Measurements from ENCODE around the gene UNC13B.

The UNC13B gene

GRCh38 chr9:35335164-35335563 is 173.4 kb downstream of the UNC13B start:
- no peak for DNase-seq (ENCODE audit: low spot score)

- no peak for DNase-seq (ENCODE audit: low spot score)
Observed at GRCh38 chr9:35338086-35338485, 176.3 kb downstream of the UNC13B start.

GRCh38 chr9:35338561-35339274 is 176.9 kb downstream of the UNC13B start:
- DNase-seq (ENCODE audit: low spot score) = no peak

- DNase-seq (ENCODE audit: low spot score) = no peak
Observed at GRCh38 chr9:35340046-35340445, 178.2 kb downstream of the UNC13B start.

GRCh38 chr9:35341021-35341420 is 179.2 kb downstream of the UNC13B start:
- no peak for DNase-seq (ENCODE audit: low spot score)

- DNase-seq (ENCODE audit: low spot score) = no peak
Observed at GRCh38 chr9:35341585-35341984, 179.8 kb downstream of the UNC13B start.

- no peak for DNase-seq (ENCODE audit: low spot score)
Observed at GRCh38 chr9:35342221-35342958, 180.6 kb downstream of the UNC13B start.

- no peak for DNase-seq (ENCODE audit: low spot score)
Observed at GRCh38 chr9:35348109-35348508, 186.3 kb downstream of the UNC13B start.

- DNase-seq (ENCODE audit: low spot score) = no peak
Observed at GRCh38 chr9:35349287-35349990, 187.6 kb downstream of the UNC13B start.

- peak; percentile 38 for DNase-seq (ENCODE audit: low spot score)
Observed at GRCh38 chr9:35350212-35350611, 188.4 kb downstream of the UNC13B start.

GRCh38 chr9:35350827-35351549 is 189.2 kb downstream of the UNC13B start:
- no peak for DNase-seq (ENCODE audit: low spot score)

GRCh38 chr9:35353731-35354365 is 192.0 kb downstream of the UNC13B start:
- DNase-seq (ENCODE audit: low spot score) = no peak

- no peak for DNase-seq (ENCODE audit: low spot score)
Observed at GRCh38 chr9:35355939-35356338, 194.1 kb downstream of the UNC13B start.

- no peak for DNase-seq (ENCODE audit: low spot score)
Observed at GRCh38 chr9:35357116-35357515, 195.3 kb downstream of the UNC13B start.

GRCh38 chr9:35357826-35358225 is 196.0 kb downstream of the UNC13B start:
- DNase-seq (ENCODE audit: low spot score) = no peak

- no peak for DNase-seq (ENCODE audit: low spot score)
Observed at GRCh38 chr9:35364817-35365585, 203.2 kb downstream of the UNC13B start.

- no peak for DNase-seq (ENCODE audit: low spot score)
Observed at GRCh38 chr9:35366627-35367026, 204.8 kb downstream of the UNC13B start.

- peak; percentile 74 for DNase-seq (ENCODE audit: low spot score)
Observed at GRCh38 chr9:35367451-35367850, 205.6 kb downstream of the UNC13B start.

GRCh38 chr9:35370241-35370640 is 208.4 kb downstream of the UNC13B start:
- no peak for DNase-seq (ENCODE audit: low spot score)

- no peak for DNase-seq (ENCODE audit: low spot score)
Observed at GRCh38 chr9:35374436-35374835, 212.6 kb downstream of the UNC13B start.

- no peak for DNase-seq (ENCODE audit: low spot score)
Observed at GRCh38 chr9:35374910-35375309, 213.1 kb downstream of the UNC13B start.

All from COLO829 (cell line).